GM10248 (cell line): ENCODE measurements around the gene SLC34A3.

ENCODE experiments used
- CTCF ChIA-PET: fragments of 300-600 bp; sonication (Branson Sonifier 250); formaldehyde crosslinking; extraction: SDS; loops from one replicate; lab custom pipeline; 2021; ENCODE audit warnings: antibody characterized with exemption; lab: Yijun Ruan, JAX
- POLR2A ChIA-PET: fragments of 350-650 bp; sonication (Branson Sonifier 250); formaldehyde crosslinking; extraction: SDS; loops from one replicate; lab custom pipeline; 2020; ENCODE audit warnings: antibody characterized with exemption; lab: Yijun Ruan, JAX
- DNase-seq: peaks from one replicate; pipeline ENCODE4 v3.0.0; 2012; ENCODE audit errors: extremely low spot score
- TF ChIP-seq, protein P1 (sequence below): IDR thresholded peaks from 2 replicates; pipeline ENCODE4 v1.5.1; 2012; ENCODE audit warnings: mild to moderate bottlenecking, low read depth; ENCODE audit errors: extremely low read depth, missing control alignments, control extremely low read depth

The SLC34A3 gene

DNA sequence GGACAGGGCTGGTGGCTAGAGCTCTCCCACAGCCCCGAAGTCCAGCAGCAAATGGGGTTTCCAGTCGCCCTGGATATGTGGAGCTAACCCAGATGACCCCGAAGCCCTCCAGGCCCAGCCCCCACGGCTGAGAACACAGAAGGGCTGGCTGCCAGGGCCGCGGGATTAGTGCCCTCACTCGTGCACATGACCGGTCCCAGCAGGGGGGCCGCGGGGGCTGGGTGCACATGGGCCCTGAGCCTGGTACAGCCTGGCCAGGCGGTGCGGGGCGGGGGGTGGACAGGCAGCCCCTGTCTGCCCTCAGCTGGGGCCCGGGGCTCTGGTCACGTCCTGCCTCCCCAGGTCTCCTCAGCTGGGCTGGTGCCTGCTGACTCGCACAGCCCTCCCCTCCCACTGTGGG, 36.3 kb upstream of the SLC34A3 start:
- POLR2A ChIA-PET = no interaction called here
- TF ChIP-seq, protein P1, sequence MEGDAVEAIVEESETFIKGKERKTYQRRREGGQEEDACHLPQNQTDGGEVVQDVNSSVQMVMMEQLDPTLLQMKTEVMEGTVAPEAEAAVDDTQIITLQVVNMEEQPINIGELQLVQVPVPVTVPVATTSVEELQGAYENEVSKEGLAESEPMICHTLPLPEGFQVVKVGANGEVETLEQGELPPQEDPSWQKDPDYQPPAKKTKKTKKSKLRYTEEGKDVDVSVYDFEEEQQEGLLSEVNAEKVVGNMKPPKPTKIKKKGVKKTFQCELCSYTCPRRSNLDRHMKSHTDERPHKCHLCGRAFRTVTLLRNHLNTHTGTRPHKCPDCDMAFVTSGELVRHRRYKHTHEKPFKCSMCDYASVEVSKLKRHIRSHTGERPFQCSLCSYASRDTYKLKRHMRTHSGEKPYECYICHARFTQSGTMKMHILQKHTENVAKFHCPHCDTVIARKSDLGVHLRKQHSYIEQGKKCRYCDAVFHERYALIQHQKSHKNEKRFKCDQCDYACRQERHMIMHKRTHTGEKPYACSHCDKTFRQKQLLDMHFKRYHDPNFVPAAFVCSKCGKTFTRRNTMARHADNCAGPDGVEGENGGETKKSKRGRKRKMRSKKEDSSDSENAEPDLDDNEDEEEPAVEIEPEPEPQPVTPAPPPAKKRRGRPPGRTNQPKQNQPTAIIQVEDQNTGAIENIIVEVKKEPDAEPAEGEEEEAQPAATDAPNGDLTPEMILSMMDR = no peak
- CTCF ChIA-PET = interaction anchor here (0.9 to 4.0 kb wide), 4 partner anchors 13 to 43 kb away, joined by 3 to 17 read pairs (median 8); partner anchors contain the start of gene RNF224
- no peak for DNase-seq

DNA sequence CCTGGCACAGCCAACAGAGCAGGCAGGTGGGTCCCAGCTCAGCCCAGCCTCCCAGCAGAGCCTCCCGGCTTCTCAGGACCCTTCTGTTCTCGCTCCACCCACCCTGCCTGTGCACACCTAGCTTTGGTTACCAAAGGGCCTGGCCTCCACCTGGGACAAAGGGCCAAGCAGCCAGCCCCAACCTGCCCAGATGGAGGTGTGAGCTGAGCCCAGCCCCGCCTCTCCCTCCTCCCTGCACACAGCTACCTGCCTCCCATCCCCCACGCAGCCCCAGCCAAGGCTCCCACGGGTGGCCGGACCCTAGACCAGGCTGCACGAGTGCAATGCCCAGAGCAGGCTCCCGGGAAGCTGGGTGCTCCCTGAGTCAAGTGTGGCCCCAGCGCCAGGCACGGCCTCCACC, 35.8 kb upstream of the SLC34A3 start:
- TF ChIP-seq, protein P1 = no peak
- CTCF ChIA-PET = interaction anchor here (1.6 to 2.8 kb wide), 2 partner anchors 21 to 42 kb away, joined by 4 to 13 read pairs; no protein-coding TSS in a partner anchor
- DNase-seq = no peak
- POLR2A ChIA-PET = no interaction called here

DNA sequence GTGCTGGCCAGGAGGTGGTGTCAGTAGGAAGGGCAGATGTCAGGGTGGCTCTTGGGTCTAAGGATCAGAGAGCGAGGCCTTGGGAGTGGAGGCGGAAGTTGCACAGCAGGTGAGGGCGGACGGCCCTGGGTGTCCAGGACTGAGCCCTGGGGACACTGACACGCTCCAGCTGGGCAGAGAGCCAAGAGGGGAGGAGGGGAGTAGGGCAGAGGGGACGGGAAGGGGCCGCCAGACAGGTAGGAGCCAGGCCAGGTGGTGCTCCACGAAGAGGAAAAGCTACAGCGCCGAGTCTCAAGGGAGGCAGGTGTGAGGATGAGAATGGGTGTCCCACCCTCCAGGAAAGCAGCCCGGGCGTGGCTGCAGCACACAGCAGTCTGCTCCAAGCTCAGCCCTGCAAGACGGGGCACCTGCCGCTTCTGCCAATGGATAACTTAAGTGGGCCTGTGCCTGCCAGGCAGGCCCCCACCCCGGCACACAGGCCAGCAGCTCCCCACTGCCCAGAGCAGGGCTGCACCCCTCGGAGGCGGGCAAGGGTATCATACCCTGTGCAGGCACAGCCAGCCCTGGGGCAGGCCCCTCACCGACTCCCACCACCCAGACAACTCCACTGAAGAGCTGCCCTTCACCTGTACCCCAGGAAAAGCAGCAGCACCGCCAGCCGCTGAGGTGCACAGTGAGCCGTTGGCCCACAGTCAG, 35.0 kb upstream of the SLC34A3 start:
- POLR2A ChIA-PET = interaction anchor here (0.5 kb wide), 1 partner anchor 468 kb away, joined by 3 read pairs; no protein-coding TSS in a partner anchor
- DNase-seq = no peak
- CTCF ChIA-PET = interaction anchor here (1.6 to 2.8 kb wide), 2 partner anchors 21 to 42 kb away, joined by 4 to 13 read pairs; no protein-coding TSS in a partner anchor
- TF ChIP-seq, protein P1 = no peak

DNA sequence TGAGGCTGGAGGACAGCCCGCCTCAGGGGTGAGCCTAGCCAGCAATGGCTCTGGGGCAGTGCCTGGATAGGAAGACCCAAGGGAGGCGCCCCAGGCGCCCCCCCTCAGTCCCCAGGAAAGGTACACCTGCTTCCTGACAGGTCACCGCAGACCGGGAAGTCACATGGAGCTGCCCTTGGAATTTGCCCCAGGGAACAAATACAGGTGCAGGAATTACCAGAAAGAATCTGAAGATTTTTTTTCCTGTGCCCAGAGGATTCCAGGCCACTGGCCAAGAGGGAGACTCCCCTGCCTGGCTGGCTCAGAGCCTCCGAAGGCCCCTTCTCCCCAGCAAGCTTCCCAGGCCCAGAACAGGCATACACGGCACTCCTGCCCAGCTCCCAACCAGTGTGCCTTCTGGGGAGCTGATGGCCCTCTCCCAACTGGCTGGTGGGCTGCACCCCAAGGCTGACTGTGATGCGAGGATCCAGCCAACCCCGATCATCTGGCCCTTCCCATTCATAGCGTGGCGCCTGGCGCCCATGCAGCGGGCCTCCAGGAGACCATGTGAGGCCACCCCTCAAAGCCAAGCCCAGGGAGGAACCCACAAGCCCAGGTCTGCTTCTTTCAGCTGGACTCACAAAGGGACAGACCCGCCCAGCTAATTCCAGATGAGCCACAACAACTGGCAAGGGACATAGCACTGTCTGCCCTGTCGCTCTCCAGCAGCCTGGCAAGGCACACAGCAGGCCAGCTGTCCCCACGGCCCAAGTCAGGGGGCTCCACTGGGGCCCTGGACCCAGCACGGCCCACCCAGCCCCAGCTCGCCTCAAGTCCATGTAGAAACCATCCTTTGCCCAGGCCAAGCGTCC, 32.4 kb upstream of the SLC34A3 start:
- no peak for DNase-seq
- POLR2A ChIA-PET = interaction anchor here (1.0 to 1.1 kb wide), 2 partner anchors 9 to 42 kb away, joined by 4 to 5 read pairs; partner anchors contain the start of genes ANAPC2, SSNA1 and TUBB4B
- CTCF ChIA-PET = interaction anchor here (1.5 to 2.0 kb wide), 3 partner anchors 10 to 25 kb away, joined by 6 to 13 read pairs (median 6); partner anchors contain the start of genes ANAPC2 and SSNA1
- TF ChIP-seq, protein P1 = no peak

DNA sequence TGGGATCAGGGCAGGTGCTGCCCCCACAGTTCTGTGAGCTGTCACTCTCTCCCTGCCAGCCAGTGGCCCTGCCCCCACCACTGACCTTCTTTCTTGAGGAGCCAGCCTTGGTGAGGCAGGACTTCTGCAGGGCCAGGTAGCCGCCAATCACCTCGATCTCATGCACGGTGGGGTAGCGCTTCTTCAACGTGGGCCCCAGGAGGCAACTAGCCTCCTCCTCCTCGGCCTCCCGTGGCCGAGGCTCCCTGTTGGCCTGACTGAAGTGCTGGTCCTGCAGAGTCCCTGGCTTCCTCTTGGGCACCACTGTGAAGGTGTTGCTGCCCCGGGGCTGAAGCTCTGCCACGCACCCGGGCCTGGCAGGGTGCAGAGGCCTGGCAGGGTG, 31.8 kb upstream of the SLC34A3 start:
- CTCF ChIA-PET = interaction anchor here (1.5 to 2.0 kb wide), 3 partner anchors 10 to 24 kb away, joined by 6 to 13 read pairs (median 6); partner anchors contain the start of genes ANAPC2 and SSNA1
- POLR2A ChIA-PET = interaction anchor here (1.0 to 1.1 kb wide), 2 partner anchors 10 to 42 kb away, joined by 4 to 5 read pairs; partner anchors contain the start of genes ANAPC2, SSNA1 and TUBB4B
- TF ChIP-seq, protein P1 = no peak
- DNase-seq = no peak
